PFSK-1 (cell line): ENCODE data around the gene EXOSC2.

Experiments used
- FOXP2 ChIP-seq: optimal IDR thresholded peaks from 2 replicates; pipeline ENCODE3; 2011; ENCODE audit warnings: borderline replicate concordance, control low read depth, inconsistent platforms; ENCODE audit not compliant: insufficient read depth; ENCODE audit errors: extremely low read length, extremely low read depth
- POLR2AphosphoS5 ChIP-seq: IDR thresholded peaks from 2 replicates; pipeline ENCODE4 v1.6.1; 2012; ENCODE audit warnings: low read depth, mild to moderate bottlenecking, control low read depth, low read length, moderate library complexity
- REST ChIP-seq, 2 experiments: IDR thresholded peaks; 2 replicates each; pipeline versions ENCODE4 v1.6.1 to v1.8.0; 2011 to 2012; ENCODE audit warnings: low read depth in 2 of 2, low read length in 2 of 2, control low read depth in 1 of 2, inconsistent platforms in 1 of 2, mild to moderate bottlenecking in 1 of 2, moderate library complexity in 1 of 2; ENCODE audit not compliant: insufficient read depth in 1 of 2
- SIN3A ChIP-seq: IDR thresholded peaks from 2 replicates; pipeline ENCODE4 v1.6.1; 2012; ENCODE audit warnings: mild to moderate bottlenecking, low read length, moderate library complexity, borderline replicate concordance; ENCODE audit not compliant: insufficient read depth
- TAF1 ChIP-seq: IDR thresholded peaks from 2 replicates; pipeline ENCODE4 v1.6.1; 2012; ENCODE audit warnings: low read length, control low read depth, borderline replicate concordance; ENCODE audit not compliant: insufficient read depth

EXOSC2 gene

DNA sequence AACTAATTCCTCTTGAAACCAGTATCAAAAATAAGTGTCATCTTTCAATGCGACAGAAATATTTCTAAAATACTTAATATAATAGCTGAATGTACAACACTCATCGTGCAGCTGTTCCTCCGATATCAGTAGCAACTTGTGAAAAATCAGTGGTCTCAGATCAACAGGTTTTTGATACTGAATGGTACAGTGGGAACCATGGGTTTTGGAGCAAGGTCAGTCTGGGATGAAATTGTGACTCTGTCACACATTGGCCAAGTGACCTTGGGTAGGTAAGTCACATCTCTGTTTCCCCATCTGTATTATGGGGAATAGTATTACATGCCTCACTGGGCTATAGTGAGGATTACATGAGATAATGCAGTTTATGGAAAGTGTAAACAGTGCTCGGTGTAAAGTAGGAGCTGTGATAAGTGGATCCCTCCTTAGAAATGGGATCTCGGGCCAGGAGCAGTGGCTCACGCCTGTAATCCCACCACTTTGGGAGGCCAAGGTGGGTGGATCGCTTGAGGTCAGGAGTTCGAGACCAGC lies 17.3 kb downstream of the EXOSC2 start:
- no peak for TF ChIP-seq POLR2AphosphoS5
- no peak for TF ChIP-seq TAF1

GRCh38 chr9:130711469-130711868 lies 17.9 kb downstream of the EXOSC2 start:
- TF ChIP-seq TAF1 (no peak), REST (IDR thresholded peaks at IDR 0.05; ENCODE audit: insufficient read depth in 1 of 2, low read depth in 2 of 2, low read length in 2 of 2) (no peak), SIN3A (no peak), POLR2AphosphoS5 (no peak), FOXP2 (no peak)

DNA sequence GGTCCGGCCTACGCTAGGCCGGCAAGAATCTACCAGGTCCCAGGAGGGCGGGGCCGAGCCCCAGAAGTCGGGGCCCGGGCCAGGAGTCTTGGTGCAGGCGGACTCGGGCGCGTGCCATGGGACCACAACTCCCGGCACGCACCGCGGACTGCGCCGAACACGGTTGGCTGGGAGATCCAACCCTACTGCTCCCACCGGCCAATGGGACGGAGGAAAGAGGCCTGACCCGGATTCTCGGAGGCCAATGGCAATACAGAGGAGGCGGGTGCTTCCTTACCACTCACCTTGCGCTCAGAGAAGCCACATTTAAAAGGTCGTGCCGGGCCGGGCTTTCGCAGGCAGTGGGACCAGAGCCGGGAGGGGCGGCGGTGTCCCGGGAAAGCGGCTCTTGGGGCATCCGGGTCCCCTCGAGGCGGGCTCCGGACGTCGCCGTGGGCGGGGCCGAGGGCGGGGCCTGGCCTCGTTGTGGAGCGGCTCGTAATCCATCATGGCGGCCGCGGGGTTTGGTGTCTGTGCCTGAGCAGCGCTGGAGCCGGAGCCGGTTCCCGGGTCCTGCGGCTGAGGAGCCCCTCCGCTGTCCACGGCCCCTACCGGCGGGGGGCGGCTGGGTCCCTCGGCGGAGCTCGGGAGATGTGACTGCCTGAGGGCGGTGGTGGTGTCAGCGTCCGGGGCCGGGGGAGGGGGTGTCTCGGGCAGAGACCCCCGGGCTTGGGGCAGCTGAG lies 19.1 kb downstream of the EXOSC2 start:
- TF ChIP-seq TAF1 (peak; percentile 93), SIN3A (no peak), FOXP2 (peak; percentile 45), POLR2AphosphoS5 (peak; percentile 72), REST (IDR thresholded peaks at IDR 0.05; ENCODE audit: insufficient read depth in 1 of 2, low read depth in 2 of 2, low read length in 2 of 2) (no peak)

DNA sequence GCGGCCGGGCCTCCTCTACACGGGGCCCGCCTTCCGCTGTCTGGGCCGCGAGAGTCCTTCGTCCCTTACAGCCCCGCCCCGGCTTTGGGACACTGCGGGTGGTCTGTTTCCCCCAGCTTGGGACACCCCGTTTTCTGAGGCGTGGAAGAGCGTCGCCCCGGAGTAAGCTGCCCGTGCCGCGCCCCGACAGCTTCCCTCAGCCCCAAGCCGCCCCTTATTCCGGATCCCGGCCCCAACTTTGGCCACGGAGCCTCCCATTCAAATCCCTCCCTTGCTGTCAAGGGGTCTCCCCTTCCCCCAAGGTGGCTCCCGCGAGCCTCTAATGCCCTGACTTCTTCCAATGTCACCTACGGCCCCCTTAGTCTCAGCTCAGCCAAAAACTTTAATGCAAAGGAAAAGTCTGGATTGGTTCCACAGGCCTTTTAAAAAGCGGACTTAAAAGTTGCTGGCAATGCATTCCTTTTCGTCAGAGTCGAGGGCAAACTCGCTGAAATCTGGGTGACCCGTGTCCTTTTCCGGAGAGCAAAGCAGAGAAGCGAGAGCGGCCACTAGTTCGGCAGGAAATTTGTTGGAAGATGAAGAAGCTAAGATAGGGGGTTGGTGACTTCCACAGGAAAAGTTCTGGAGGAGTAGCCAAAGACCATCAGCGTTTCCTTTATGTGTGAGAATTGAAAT lies 19.8 kb downstream of the EXOSC2 start:
- TF ChIP-seq TAF1 = no peak
- TF ChIP-seq FOXP2 = no peak
- TF ChIP-seq SIN3A = 0 out of 2 replicates have a peak, but pooled peaks have one; percentile 52
- TF ChIP-seq POLR2AphosphoS5 = peak; percentile 45; the same call in 1 of the 2 replicates
- no peak for TF ChIP-seq REST (IDR thresholded peaks at IDR 0.05; ENCODE audit: insufficient read depth in 1 of 2, low read depth in 2 of 2, low read length in 2 of 2)

- no peak for TF ChIP-seq SIN3A
- TF ChIP-seq FOXP2 = no peak
- no peak for TF ChIP-seq REST (IDR thresholded peaks at IDR 0.05; ENCODE audit: insufficient read depth in 1 of 2, low read depth in 2 of 2, low read length in 2 of 2)
- TF ChIP-seq TAF1 = no peak
- TF ChIP-seq POLR2AphosphoS5 = no peak
Measured at GRCh38 chr9:130714586-130715110, 21.1 kb downstream of the EXOSC2 start.
